ENCODE data around the gene ASPDH.
A peak's percentile ranks its signal among the peaks of the same experiment; 100 is the strongest.
"Not testable (repeated sequence)": the region's sequence is repeated elsewhere in the genome, so short reads cannot be mapped to it uniquely, and the experiment has no call there.

Gene ASPDH

GRCh38 chr19:50547385-50548190, 33.9 kb upstream of the ASPDH start:
- no peak for DNase-seq

GRCh38 chr19:50546527-50547221, 33.0 kb upstream of the ASPDH start:
- DNase-seq: no peak

GRCh38 chr19:50542943-50543342, 29.2 kb upstream of the ASPDH start:
- DNase-seq: no peak

- peak; percentile 20 for DNase-seq
These were observed 24.1 kb upstream of the ASPDH start for GRCh38 chr19:50537769-50538230.

- DNase-seq: no peak
These were observed 23.6 kb upstream of the ASPDH start for GRCh38 chr19:50537306-50537685.

- no peak for DNase-seq
These were observed 23.1 kb upstream of the ASPDH start for GRCh38 chr19:50536662-50537305.

GRCh38 chr19:50535672-50536187, 22.0 kb upstream of the ASPDH start:
- DNase-seq: no peak

GRCh38 chr19:50534478-50534877, 20.8 kb upstream of the ASPDH start:
- DNase-seq: no peak

- DNase-seq: no peak
These were observed 19.2 kb upstream of the ASPDH start for GRCh38 chr19:50532952-50533351.

- DNase-seq: no peak
These were observed 17.5 kb upstream of the ASPDH start for GRCh38 chr19:50531171-50531612.

- not testable (repeated sequence) for DNase-seq
These were observed 14.3 kb upstream of the ASPDH start for GRCh38 chr19:50528052-50528451.

GRCh38 chr19:50522881-50523280, 9.2 kb upstream of the ASPDH start:
- no peak for DNase-seq

GRCh38 chr19:50520822-50521465, 7.2 kb upstream of the ASPDH start:
- no peak for DNase-seq

GRCh38 chr19:50519006-50519575, 5.4 kb upstream of the ASPDH start:
- DNase-seq: no peak

GRCh38 chr19:50518091-50519005, 4.6 kb upstream of the ASPDH start:
- no peak for DNase-seq

GRCh38 chr19:50517704-50518075, 4.0 kb upstream of the ASPDH start:
- no peak for DNase-seq

GRCh38 chr19:50516964-50517703, 3.4 kb upstream of the ASPDH start:
- no peak for DNase-seq

- no peak for DNase-seq
These were observed 2.7 kb upstream of the ASPDH start for GRCh38 chr19:50516456-50516855.

- no peak for DNase-seq
These were observed 1.5 kb upstream of the ASPDH start for GRCh38 chr19:50515168-50515561.

GRCh38 chr19:50514346-50515167, 844 bp upstream of the ASPDH start:
- DNase-seq: no peak

Data from NCI-H510A treated with DMSO at 0.1 percent for 48 hours (cell line).